Stimulated activated naive CD4-positive, alpha-beta T cell treated with Interleukin-2 at 50 U/mL for 16 hours (primary cell): ENCODE measurements around the gene CRYGA.
"Not testable (repeated sequence)": the region's sequence is repeated elsewhere in the genome, so short reads cannot be mapped to it uniquely, and the experiment has no call there.

Source experiments
- DNase-seq: peaks from one replicate; lab custom pipeline; 2025; lab: John Stamatoyannopoulos, UW

The CRYGA gene

GRCh38 chr2:208127090-208127489 is 36.3 kb downstream of the CRYGA start:
- no peak for DNase-seq

- no peak for DNase-seq
Measured at GRCh38 chr2:208125251-208125650, 38.1 kb downstream of the CRYGA start.

- not testable (repeated sequence) for DNase-seq
Measured at GRCh38 chr2:208124013-208124715, 39.2 kb downstream of the CRYGA start, which contains the start of gene CRYGD. TSS of gene CRYGD (minus strand) at chr2:208124524. CDS start at chr2:208124473, 51 bp downstream.

DNA sequence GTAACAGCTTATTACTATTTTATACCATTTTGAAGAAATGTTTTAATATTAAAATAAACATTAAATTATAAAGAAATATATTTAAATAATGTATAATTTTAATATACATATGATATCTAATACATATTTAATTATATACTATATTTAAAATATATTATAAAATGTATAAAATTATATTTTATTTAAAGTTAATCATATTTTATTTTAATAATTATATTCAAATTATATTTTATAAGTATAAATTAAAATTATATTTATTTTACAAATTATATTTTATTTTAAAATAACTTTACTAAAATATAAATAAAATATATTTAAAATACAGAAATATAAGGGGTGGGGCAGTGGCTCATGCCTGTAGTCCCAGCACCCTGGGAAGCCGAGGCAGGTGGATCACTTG is 41.1 kb downstream of the CRYGA start:
- no peak for DNase-seq

DNA sequence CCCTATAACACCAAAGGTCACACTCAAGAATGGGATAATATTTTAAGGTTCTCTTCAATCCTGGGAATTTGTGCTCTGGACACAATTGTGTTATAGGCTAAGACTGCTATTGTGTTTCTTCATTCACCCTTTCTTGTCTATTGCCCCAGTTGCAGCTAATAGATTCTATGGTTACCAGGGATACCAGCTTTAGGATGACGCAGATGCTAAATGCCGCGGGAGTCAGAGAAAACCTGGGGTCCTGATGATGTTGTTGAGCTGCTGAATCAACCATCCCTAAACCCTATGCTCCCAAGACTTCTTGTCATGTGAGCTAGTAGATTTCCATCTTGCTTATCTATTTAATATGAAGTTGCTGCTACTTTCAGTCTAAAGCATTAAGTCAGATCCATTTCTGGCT is 44.5 kb downstream of the CRYGA start:
- no peak for DNase-seq

GRCh38 chr2:208117390-208117789 is 46.0 kb downstream of the CRYGA start:
- not testable (repeated sequence) for DNase-seq

DNA sequence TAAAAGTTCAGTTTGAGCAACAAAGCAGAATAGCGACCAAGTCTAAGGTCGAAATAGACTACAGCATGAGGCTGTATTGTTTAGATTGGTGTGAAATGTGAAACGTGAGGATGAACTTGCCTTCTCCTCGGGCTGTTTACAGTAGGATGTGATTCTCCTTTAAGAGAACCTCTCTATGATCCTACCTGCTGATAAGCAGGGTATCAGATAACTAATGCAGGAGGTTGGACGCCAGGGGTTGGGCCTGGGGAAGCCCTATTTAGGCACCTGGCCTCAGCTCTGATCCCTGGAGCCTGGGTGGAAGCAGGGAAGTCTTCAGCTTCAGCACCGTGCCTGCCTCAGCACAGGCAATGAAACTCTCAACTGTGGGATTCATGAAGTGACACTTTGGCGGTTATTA is 50.4 kb downstream of the CRYGA start:
- DNase-seq, result no peak

DNA sequence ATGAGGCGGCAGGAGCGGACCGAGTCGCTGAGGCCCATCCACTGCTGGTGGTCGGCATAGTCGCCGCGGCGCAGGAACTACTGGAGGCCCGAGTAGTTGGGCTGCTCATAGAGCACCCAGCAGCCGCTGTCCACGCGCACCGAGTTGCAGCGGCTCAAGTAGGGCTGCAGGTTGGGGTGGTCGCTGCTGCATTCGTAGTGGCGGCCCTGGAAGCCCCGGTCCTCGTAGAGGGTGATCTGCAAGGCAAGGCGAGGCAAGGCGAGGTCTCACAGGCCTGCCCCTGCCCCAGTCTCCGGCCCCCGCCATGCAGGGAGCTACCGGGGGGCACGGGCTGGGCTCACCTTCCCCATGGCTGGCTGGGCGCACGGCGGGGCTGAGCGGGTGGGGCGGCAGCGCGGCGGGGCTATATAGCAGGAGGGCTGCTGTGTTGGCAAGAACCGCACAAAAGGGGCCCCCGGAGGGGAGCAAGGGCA is 51.1 kb downstream of the CRYGA start:
- DNase-seq, result not testable (repeated sequence)
